Inflammatory macrophage treated with lipopolysaccharide for 1 hour (primary cell): ENCODE data around the gene TBX5.

Experiments
- DNase-seq, 2 donors: peaks; one replicate each; pipeline ENCODE4 v3.0.0-alpha.2; 2020 to 2022

TBX5 gene

GRCh38 chr12:114430306-114430705 lies 24.4 kb upstream of the TBX5 start:
- no peak for DNase-seq

GRCh38 chr12:114425031-114425626 lies 19.2 kb upstream of the TBX5 start:
- DNase-seq, result no peak

- no peak for DNase-seq
Observed at GRCh38 chr12:114420944-114421335, 15.0 kb upstream of the TBX5 start.

DNA sequence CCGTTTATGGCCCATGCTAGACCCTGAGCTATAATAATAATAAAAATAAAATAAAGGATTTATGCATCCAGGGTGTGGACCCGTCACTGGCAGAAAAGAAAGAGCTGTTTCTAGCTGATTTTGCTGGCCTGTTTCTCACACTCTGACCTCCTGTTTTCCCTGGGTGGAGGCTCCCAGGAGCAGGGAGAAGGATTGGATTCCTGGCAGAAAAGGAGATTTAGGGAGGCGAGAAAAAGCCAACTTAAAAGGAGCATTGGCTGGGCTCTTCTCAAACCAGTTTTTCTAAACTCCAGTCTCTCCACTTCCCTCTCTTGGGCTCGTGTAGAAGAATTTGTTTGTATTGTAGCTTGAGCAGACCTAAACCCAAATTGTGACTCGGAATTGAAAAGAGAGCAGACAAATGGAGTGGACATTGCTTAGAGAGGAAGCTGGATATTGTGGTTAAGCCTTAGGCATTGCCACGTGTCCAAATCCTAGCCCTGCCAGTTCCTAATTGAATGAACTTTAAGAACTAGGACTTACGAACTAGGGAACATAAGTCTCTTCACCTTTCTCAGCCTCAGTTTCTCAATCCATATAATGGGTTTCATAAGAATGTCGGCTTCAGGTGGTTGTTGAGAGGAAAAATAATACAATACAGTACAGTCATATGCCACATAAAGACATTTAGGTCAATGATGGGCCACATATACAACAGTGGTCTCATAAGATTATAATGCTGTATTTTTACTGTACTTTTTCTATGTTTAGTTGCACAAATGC lies 14.4 kb upstream of the TBX5 start:
- DNase-seq, result no peak

DNA sequence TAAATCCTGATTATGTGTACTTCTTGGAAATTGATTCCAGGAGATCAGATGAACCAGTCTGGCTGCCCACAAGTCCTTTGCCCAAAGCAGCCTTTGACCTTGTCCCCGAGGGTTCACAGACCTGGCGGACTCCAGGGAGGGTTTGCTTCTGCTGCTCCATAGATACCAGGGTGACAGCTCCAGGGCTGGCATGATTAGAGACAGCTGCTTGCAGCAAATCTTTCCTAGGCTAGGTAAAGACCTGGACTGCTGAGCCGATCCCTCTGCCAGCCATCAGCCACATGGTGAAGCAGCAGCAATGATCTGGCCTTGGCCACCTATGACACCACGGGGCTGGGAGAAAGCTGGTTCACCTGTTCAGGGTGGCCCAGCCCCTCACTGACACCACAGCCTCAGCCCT lies 10.1 kb upstream of the TBX5 start:
- no peak for DNase-seq

DNA sequence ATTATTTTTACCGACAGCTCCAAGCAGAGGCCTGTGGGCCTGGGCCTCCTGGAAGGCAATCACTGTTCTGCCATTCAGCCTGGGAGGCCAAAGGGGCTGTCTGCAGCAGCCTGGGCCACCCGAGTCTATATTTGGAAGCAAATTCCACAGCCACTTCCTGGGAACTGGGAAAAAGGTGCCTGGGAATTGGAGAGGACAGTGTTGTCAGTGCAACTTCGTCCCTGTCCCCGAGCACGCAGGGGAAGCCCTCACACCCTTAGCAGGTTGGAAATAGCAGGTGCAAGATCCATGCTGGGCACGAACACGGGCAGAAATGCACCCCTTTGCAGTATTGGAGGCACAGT lies 9.6 kb upstream of the TBX5 start:
- no peak for DNase-seq

- DNase-seq, result no peak
Observed at GRCh38 chr12:114414866-114415524, 9.1 kb upstream of the TBX5 start.

GRCh38 chr12:114414031-114414865 lies 8.3 kb upstream of the TBX5 start:
- DNase-seq, result no peak

GRCh38 chr12:114412825-114413749 lies 7.1 kb upstream of the TBX5 start:
- DNase-seq, result no peak

DNA sequence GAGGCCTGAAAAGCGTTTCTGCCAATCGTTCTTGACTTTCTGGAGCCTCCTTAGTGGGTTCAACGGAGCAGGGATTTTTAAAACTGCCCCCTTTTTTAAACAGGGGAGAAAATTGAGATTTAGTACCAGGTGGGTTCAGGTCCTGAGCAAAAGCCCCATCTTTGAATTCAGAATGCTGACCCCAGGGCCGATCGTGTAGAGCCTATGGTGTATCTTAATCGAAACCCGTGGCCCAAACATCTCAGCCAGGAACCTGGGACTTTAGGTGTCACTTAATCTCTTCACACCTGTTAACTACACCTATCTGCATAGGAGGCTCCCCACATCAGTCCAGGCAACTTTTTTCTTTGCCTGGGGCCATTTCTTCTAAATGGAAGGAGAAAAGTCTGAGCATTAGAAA lies 6.4 kb upstream of the TBX5 start:
- DNase-seq, result no peak

DNA sequence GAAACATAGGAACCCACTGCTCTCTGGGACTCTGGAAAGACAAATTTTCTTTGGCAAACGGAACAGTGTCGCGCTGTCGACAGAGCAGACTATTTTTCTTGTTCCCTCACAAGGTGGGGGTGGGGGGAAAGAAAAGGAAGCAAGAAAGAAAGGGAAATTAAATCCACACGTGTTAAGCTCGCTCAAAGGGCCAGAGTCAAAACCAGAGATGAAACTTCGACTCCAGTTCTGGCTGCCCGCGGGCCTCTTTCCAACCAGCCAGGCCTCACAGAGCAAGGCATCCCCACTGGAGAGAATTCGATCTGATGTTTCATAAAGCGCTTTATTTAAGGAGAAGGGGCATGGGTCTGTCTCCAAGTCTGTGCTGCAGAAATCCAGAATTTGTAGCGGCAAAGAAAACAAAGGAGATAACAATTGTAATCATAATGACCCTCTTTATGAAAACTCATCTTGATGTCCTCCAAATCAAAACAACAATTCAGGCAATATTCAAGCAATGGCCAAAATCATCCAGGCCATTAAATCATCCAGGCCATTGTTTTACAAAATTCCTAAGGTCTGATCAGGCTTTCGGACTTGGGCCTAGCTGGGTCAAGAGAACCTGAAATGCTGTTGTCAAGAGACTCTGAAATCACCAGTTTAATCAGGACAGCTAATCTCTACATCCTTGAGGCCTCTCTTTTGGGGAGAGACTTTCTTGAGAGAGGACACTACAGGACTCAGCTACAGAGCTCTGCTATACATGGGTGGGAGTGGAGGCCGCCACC lies 5.3 kb upstream of the TBX5 start:
- no peak for DNase-seq

DNA sequence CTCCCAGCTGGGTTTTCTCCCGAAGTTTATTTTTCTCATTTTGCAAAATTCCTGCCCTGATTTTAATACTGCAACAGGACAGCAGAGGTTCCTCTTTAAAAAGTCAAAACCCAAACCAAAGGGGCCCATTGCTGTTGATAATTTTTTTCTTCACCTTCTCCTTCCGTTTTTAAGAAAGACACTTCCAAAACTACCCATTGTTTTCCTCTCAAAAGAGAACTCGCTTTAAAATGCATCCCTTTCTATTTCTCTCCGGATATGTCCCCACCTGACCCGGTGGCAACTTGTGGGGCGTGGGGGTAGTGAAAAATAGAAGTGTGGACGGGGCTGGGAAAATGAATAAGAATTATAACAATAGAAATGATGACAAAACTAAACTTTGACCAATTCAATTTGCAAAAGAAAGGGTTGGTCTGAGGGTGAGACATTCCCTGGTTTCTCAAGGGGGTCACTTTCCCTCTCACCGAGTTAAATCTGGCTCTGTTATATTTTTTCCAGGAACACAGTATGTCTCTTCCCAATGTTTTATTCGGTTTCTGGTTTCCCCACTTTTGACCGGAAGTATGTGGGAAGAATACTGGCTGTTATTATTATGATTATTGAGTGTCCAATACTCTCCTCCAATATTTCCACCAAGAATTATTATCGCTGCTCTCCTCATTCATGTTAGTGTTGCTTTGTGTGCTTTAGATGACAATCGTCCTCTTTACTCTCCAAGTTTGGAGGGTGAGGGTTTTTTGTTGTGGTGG lies 4.1 kb upstream of the TBX5 start:
- DNase-seq, result no peak

GRCh38 chr12:114408886-114409851 lies 3.2 kb upstream of the TBX5 start:
- DNase-seq, result no peak

DNA sequence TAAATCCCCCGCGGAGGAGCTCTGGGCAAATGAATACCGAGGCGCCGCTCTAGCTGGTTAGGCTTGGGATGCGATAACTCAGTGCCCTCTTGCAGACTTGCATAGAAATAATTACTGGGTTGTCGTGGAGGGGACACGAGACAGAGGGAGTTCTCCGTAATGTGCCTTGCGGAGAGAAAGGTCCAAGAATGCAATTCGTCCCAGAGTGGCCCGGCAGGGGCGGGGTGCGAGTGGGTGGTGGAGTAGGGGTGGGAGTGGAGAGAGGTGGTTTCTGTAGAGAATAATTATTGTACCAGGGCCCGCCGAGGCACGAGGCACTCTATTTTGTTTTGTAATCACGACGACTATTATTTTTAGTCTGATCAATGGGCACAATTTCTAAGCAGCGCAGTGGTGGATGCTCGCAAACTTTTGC lies 2.5 kb upstream of the TBX5 start:
- DNase-seq, result no peak

- no peak for DNase-seq
Observed at GRCh38 chr12:114407842-114408411, 2.0 kb upstream of the TBX5 start.

DNA sequence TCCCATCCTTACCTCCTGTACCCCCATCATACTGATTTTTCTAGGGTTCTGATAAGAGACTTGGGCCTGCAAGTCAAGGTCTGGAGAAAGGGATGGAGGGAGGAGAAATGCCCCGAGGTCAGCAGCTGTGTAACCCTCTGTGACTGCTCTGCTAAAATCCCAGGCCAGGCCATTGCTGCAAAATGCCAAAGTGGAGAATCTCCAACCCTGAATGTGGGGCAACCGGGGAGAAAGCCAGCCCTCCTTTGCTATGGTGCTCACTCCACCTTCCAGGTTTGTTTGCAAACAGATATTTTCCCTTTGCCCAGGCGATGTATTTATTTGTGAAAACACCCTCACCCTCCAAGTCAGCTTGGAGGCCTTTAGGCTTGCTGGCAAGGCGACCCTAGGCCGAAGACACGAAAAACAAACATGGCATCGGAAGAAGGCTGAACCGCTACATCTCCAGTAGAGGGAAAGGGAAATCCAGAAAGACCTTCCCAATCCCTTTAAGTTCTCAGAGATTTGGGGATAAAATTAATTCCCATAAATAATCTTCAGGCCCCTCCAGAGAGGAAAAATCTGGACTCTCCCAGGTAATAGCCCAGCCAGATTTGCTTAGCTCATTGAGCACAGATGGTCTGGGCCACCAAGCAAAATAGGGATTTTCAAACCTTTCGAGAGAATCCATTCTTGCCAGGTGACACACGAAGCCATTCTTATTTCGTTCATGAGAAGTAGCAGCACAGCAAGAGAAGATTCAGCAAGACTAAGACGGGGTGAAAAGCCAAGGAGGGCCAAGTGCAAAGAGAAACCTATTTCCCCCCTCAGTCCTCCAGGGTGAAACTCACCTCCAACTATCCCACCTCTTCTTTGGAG lies 1.3 kb upstream of the TBX5 start:
- DNase-seq, result no peak

- DNase-seq, result no peak
Observed at GRCh38 chr12:114406316-114406983, 506 bp upstream of the TBX5 start.
